Ascending aorta (tissue), 2 donors: ENCODE data around the gene ERICH3. TPM values are rescaled to one million over a fixed set of nuclear protein-coding genes. Genes with fewer than 3 reads are reported as not detected.

Experiments
- DNase-seq, 2 donors: peaks; one replicate each; pipeline ENCODE4 v3.0.0-alpha.2; 2019; ENCODE audit warnings: low spot score in 2 of 2
- H3K27ac ChIP-seq, 2 donors: fragments of 200-600 bp; sonication (generic); one replicate each; pipeline ENCODE4 v1.5.1; 2016 to 2017; ENCODE audit warnings: mild to moderate bottlenecking in 1 of 2
- H3K27me3 ChIP-seq: fragments of 200-600 bp; sonication (generic); one replicate; pipeline ENCODE4 v1.5.1; 2017
- H3K36me3 ChIP-seq, 2 donors: fragments of 200-600 bp; sonication (generic); one replicate each; pipeline ENCODE4 v1.5.1; 2016
- H3K4me1 ChIP-seq, 2 donors: fragments of 200-600 bp; sonication (generic); one replicate each; pipeline ENCODE4 v1.5.1; 2016 to 2017; ENCODE audit warnings: mild to moderate bottlenecking in 1 of 2
- H3K4me3 ChIP-seq, 2 donors: fragments of 200-600 bp; sonication (generic); one replicate each; pipeline ENCODE4 v1.5.1; 2016 to 2017; ENCODE audit warnings: mild to moderate bottlenecking in 1 of 2
- H3K9me3 ChIP-seq, 2 donors: fragments of 200-600 bp; sonication (generic); one replicate each; pipeline ENCODE4 v1.5.1; 2016
- intact Hi-C: fragments of 100-400 bp; cut with DNase I; formaldehyde crosslinking; loops from one replicate; pipeline ENCODE4 v1.15.1; 2023
- total RNA-seq: library from RNA; depleted of rRNA; stranded (reverse); fragments of >200 nt; gene quantifications from one replicate; pipeline ENCODE4 v1.1.0, GENCODE V29; 2016
- TF ChIP-seq, protein P1 (sequence below), 3 experiments: fragments of 200-600 bp in 2 of 3; fragments of 450-650 bp in 1 of 3; sonication (generic) in 2 of 3; IDR thresholded peaks; one replicate each; pipeline ENCODE4 v1.5.1; 2016 to 2019; ENCODE audit warnings: antibody characterized with exemption in 3 of 3, mild to moderate bottlenecking in 1 of 3, moderate library complexity in 1 of 3

Gene ERICH3
- total RNA-seq, 1 donor from 2014 or later, result not detected

DNA sequence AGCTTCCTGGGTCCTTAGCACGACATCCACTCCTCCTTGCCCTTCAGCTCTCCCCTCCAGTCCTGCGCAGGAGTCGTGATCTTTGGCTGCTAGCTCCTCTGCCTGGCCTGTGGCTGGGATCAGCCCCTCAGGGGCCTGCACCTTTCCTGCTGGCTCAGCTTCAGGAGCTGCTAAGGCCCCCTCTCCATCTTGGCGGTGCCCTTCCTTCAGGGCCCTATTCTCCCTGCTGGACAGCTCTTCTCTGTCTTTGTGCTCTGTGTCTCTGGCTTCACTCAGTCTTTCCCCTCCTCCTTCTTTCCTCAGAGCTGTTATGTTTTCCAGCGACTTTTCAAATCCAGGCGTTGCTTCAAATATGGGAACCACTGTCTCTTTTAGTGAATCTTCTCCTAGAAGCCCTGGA, 101.7 kb downstream of the ERICH3 start:
- no peak overlapping the region for H3K4me3 ChIP-seq
- intact Hi-C loops, result no loop called here
- H3K36me3 ChIP-seq, result no peaks in the 10 kb centered on the region
- TF ChIP-seq, protein P1, sequence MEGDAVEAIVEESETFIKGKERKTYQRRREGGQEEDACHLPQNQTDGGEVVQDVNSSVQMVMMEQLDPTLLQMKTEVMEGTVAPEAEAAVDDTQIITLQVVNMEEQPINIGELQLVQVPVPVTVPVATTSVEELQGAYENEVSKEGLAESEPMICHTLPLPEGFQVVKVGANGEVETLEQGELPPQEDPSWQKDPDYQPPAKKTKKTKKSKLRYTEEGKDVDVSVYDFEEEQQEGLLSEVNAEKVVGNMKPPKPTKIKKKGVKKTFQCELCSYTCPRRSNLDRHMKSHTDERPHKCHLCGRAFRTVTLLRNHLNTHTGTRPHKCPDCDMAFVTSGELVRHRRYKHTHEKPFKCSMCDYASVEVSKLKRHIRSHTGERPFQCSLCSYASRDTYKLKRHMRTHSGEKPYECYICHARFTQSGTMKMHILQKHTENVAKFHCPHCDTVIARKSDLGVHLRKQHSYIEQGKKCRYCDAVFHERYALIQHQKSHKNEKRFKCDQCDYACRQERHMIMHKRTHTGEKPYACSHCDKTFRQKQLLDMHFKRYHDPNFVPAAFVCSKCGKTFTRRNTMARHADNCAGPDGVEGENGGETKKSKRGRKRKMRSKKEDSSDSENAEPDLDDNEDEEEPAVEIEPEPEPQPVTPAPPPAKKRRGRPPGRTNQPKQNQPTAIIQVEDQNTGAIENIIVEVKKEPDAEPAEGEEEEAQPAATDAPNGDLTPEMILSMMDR (IDR thresholded peaks at IDR 0.05), result no peak
- no peaks in the 10 kb centered on the region for H3K4me1 ChIP-seq
- no peak for DNase-seq
- no peaks in the 10 kb centered on the region for H3K27me3 ChIP-seq
- H3K27ac ChIP-seq, result no peak overlapping the region
- H3K9me3 ChIP-seq, result no peaks in the 10 kb centered on the region

DNA sequence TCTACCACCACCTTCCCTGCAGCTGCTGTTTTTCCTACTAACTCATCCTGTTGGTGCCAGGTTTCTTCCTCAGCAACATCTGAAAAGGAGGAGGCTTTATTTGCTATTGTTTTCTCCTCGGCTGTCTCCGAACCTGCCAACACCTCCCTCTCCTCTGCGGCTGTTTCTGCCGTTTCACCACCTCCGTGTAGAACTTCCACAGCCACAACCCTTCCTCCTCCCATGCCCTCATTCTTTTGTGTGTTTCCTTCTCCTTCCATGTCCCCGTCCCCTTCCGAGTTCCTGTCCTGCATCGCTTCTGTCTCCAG, 102.1 kb downstream of the ERICH3 start:
- H3K9me3 ChIP-seq, result no peaks in the 10 kb centered on the region
- H3K4me1 ChIP-seq, result no peaks in the 10 kb centered on the region
- intact Hi-C loops, result no loop called here
- no peak for DNase-seq
- no peak overlapping the region for H3K4me3 ChIP-seq
- no peak overlapping the region for H3K27ac ChIP-seq
- TF ChIP-seq, protein P1 (IDR thresholded peaks at IDR 0.05), result no peak
- H3K27me3 ChIP-seq, result no peaks in the 10 kb centered on the region
- H3K36me3 ChIP-seq, result no peaks in the 10 kb centered on the region

DNA sequence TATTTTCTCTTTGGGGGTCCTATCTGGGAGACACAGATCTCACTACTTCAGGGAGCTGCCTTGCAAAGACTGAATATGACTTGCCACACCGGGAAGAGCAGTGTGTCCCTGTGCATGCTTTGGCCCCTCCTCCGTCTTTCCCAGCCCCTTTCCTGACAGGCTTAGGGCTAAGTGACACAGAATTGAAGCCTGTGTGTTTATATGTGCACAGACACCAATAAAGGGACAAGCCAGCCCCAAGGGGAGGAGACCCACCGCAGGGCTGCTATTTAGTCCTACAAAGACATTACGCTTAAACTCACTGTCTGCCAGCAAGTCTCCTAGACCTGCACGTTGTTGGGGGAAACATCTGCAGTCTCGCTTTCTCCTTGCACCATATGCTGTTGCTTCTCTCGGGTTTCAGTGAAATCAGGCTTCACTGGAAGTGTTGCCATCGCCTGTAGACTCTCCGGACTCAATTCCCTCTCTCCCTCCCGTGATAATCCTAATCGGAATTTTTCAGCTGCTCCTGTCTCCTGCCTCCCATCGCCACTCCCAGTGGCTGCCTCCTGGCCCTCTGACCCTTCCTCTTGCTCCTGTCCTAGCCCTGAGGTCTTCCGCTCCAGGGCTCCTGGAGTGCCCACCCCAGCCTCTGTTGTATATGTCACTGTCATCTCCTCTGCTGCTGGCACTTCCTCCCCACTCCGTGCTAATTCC, 102.6 kb downstream of the ERICH3 start:
- intact Hi-C loops, result no loop called here
- Histone ChIP-seq H3K36me3 (no peaks in the 10 kb centered on the region), H3K4me3 (no peak overlapping the region), H3K27me3 (no peaks in the 10 kb centered on the region), H3K4me1 (no peaks in the 10 kb centered on the region), H3K9me3 (no peaks in the 10 kb centered on the region), H3K27ac (no peak overlapping the region)
- TF ChIP-seq, protein P1 (IDR thresholded peaks at IDR 0.05), result no peak
- no peak for DNase-seq

DNA sequence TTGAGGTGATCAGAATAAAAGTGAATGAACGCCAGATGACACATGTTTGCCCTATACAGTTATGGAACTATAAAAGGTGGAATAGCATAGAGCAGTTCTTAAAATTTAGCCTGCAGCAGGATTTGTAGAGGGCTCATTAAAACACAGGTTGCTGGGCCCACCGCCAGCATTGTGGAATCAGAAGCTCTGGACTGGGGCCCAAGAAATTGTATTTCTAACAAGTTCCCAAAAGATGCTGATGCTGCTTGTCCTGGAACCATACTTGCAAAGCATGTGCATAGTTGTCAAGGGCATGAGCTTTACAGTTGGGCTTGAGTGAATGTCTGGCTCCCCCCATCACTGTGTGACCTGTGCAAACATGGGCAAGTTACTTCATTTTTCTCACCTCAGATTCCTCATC, 123.7 kb downstream of the ERICH3 start:
- no peaks in the 10 kb centered on the region for H3K36me3 ChIP-seq
- no peak for DNase-seq
- no peak overlapping the region for H3K27ac ChIP-seq
- H3K4me3 ChIP-seq, result no peak overlapping the region
- no peaks in the 10 kb centered on the region for H3K9me3 ChIP-seq
- TF ChIP-seq, protein P1 (IDR thresholded peaks at IDR 0.05), result no peak
- intact Hi-C loops, result no loop called here
- no peaks in the 10 kb centered on the region for H3K4me1 ChIP-seq
- H3K27me3 ChIP-seq, result no peaks in the 10 kb centered on the region

DNA sequence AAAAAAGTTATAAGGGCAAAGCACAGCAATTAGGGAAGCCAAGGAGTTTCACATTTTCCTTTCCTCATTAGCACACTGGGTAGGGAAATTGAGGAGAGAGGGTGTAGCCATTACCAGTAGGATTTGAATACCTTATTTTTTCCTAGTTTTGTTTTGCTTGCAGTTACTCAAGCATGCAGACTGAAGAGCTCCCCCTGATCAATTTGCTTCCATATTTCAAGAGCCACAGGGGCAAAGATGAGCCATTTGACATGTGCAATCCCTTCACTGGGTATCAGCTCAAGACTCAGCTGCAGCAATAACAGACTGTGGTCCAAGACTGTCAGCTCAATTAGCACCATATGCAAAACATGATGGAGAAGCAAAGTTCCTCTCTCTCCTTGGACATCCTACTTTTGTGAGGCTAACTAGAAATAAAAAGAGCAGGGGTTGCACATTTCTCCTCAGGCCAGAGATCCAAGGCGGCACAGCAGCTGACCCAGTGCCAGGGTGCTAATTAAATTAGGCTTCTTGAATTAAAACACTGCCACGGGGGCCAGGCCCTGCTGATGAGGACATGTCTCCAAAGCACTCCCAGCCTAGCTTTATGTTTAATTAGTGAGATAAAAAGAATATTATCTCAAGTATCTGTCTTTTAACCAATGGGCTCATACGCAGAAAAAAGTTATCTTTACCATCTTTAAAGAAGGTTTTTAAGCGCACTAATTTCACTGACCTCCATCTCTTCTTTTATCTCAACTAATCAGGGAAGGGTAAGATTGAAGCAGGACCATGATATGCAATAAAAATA, 124.4 kb downstream of the ERICH3 start:
- Histone ChIP-seq H3K4me1 (no peaks in the 10 kb centered on the region), H3K36me3 (no peaks in the 10 kb centered on the region), H3K27me3 (no peaks in the 10 kb centered on the region), H3K4me3 (no peak overlapping the region), H3K9me3 (no peaks in the 10 kb centered on the region), H3K27ac (no peak overlapping the region)
- intact Hi-C loops, result no loop called here
- TF ChIP-seq, protein P1 (IDR thresholded peaks at IDR 0.05), result no peak
- no peak for DNase-seq
